ENCODE measurements around the gene CCDC85C. TPM values are rescaled to one million over a fixed set of nuclear protein-coding genes. Genes with fewer than 3 reads are reported as not detected.

Gene CCDC85C
- total and polyA plus RNA-seq, 2 of the 4 experiments (the other 2 are of a cell fraction) = 16.0 to 19.0 TPM

DNA sequence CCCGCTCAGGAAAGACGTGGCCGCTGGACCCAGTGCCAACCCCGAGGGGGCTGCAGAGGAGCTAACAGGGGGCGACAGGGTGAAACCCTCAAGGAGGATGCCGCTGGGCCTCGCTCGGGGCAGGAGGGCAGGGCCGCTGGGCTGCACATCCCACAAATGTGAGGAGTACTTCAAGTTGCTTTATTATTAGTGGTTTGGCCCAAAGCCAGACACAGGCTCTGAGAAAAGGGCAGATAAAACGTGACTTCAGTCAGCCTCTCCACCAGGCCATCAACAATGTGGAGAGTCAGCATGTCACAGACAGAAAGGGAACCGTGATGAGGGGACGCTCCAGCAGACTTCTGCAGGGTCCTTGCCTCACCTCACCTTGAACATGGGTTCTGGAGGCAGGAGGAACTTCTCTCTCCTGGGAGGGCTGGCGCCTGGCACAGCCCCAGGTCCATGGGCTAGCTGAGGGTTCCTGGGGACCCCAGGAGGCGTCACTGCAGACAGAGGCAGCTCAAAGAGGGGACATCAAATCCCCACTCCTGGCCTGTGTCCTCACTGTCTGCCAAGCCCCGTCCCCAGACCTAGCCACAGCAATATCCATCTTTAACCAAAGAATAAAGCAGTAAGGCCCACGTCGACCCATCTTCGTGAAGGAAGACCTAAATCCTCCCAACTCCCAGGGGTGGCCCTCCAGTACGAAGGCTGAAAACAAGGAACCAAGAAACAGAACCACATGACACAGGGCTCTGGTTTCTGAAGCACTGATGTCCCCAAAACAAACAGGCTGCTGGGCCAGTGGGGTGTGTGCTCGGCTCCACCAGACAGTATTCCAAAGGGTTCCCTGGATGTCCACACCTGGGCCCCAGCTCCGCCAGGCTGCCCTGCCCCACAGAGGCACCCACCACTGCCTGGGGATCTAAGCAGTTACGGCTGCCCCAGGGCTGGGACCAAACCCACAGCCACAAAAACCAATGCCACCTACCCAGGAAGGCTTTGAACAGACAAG lies 35.1 kb downstream of the CCDC85C start:
- Histone ChIP-seq H3K27me3 (ENCODE audit: control insufficient read depth, insufficient read depth, low read length) (no peaks in the 10 kb centered on the region), H2BK15ac (ENCODE audit: low read depth, low read length) (peak overlapping the region; percentile 5; the same call in 1 of the 3 replicates), H4K91ac (ENCODE audit: insufficient read depth, low read depth, low read length) (peak overlapping the region; percentile 77), H3K9me3 (ENCODE audit: control insufficient read depth, insufficient read depth, low read length) (no peaks in the 10 kb centered on the region), H3K9ac (ENCODE audit: low read depth, low read length) (no peak overlapping the region; the same call in 1 of the 2 replicates), H2AK9ac (replicated peaks; ENCODE audit: low read depth, low read length, poor library complexity) (peak overlapping the region; percentile 92), H4K5ac (ENCODE audit: low read depth, low read length) (peak overlapping the region; percentile 35; the same call in 1 of the 2 replicates), H3K4me1 (ENCODE audit: control insufficient read depth, insufficient read depth, low read length) (peaks cover 44% of the 10 kb centered on the region), H3K14ac (replicated peaks; ENCODE audit: low read depth, low read length) (peak overlapping the region; percentile 50), H3K4ac (ENCODE audit: low read depth, low read length) (peak overlapping the region; percentile 69), H2BK5ac (ENCODE audit: low read depth, low read length, poor library complexity, severe bottlenecking) (no peak overlapping the region), H3K4me3 (ENCODE audit: insufficient read depth, low read depth, low read length) (no peak overlapping the region), H3K18ac (ENCODE audit: low read depth, low read length) (no peak overlapping the region), H2BK20ac (ENCODE audit: low read depth, low read length) (peak overlapping the region; percentile 5; the same call in 1 of the 2 replicates), H2AFZ (replicated peaks; ENCODE audit: low read length, poor library complexity) (peak overlapping the region; percentile 26), H3K9me1 (ENCODE audit: insufficient read depth, low read length) (peaks cover 23% of the 10 kb centered on the region), H2AK5ac (ENCODE audit: low read depth, low read length) (peak overlapping the region; percentile 80), H3K27ac (ENCODE audit: insufficient read depth, low read length) (no peak overlapping the region), H2BK120ac (ENCODE audit: low read depth, low read length) (peak overlapping the region; percentile 56), H4K8ac (ENCODE audit: low read depth in 2 of 2, low read length in 2 of 2) (peak overlapping the region in 1 of 2 experiments; percentile 50; a peak in 2 of 4 replicates), H4K20me1 (ENCODE audit: insufficient read depth, low read length) (peaks cover 52% of the 10 kb centered on the region), H3K56ac (ENCODE audit: extremely low read depth, insufficient read depth, low read length) (no peak overlapping the region), H3K36me3 (ENCODE audit: control insufficient read depth, insufficient read depth, low read length) (no peaks in the 10 kb centered on the region), H3K23ac (ENCODE audit: low read depth, low read length) (peak overlapping the region; percentile 60; the same call in 1 of the 2 replicates), H3K79me1 (ENCODE audit: low read depth in 1 of 2, low read length in 2 of 2) (peaks cover 28 to 91% of the 10 kb centered on the region in 2 experiments), H3K4me2 (ENCODE audit: low read depth, low read length) (0 out of 2 replicates have a peak overlapping the region, but pooled peaks have one; percentile 7)
- 59% methylated on average over 13 of the region's 22 CpGs; no CpG with 5 or more reads in 1 of the 2 experiments for WGBS, 2 experiments (ENCODE audit: extremely low coverage in 2 of 2, insufficient read length in 1 of 2)
- peak; percentile 50 for ATAC-seq (ENCODE audit: low read depth)
- intact Hi-C loops (cut with micrococcal nuclease) (loop anchor here (5.0 kb wide), 1 partner anchor 37 kb away; no protein-coding TSS in a partner anchor), dilution Hi-C loops (cut with HindIII; ENCODE audit: low sequenced_read_pairs, unreplicated experiment) (no loop called here), in situ Hi-C loops (cut with MboI; ENCODE audit: low sequenced_read_pairs) (no loop called here)
- DNase-seq = peak; percentile 63
- ChIA-PET CTCF (no interaction called here), POLR2A (ENCODE audit: unreplicated experiment) (interaction anchor here (0.6 kb wide), 1 partner anchor 27 kb away, joined by 5 read pairs; no protein-coding TSS in a partner anchor)
- peak; percentile 89 for TF ChIP-seq BHLHE40 (IDR thresholded peaks at IDR 0.05; ENCODE audit: low read depth, low read length)
- no peak for TF ChIP-seq MAZ (IDR thresholded peaks at IDR 0.05; ENCODE audit: borderline replicate concordance, low read depth, low read length)
- no TSS peak for BruUV-seq (replicated peaks)
